HL-60 (cell line): ENCODE measurements around the gene CLIC4.

ENCODE experiments used
- DNase-seq, 2 experiments: peaks; one replicate each; pipeline ENCODE4 v3.0.0-alpha.2; 2010 to 2020; ENCODE audit warnings: low read depth in 1 of 2, low spot score in 1 of 2
- H3K27ac ChIP-seq: fragments of 250-450 bp; sonication (Bioruptor Pico); replicated peaks from 2 replicates; pipeline ENCODE4 v1.5.1; 2020; ENCODE audit warnings: mild to moderate bottlenecking, moderate library complexity
- H3K27me3 ChIP-seq: fragments of 250-450 bp; sonication (Bioruptor Pico); 2 replicates; pipeline ENCODE4 v1.5.1; 2021; ENCODE audit warnings: mild to moderate bottlenecking, moderate library complexity; ENCODE audit not compliant: insufficient read depth, poor library complexity, severe bottlenecking
- H3K4me3 ChIP-seq: replicated peaks from 2 replicates; pipeline ENCODE4 v1.5.1; 2011; ENCODE audit warnings: mild to moderate bottlenecking, control low read depth, low read length; ENCODE audit not compliant: insufficient read depth
- CTCF ChIP-seq: IDR thresholded peaks from one replicate; pipeline ENCODE4 v1.5.1; 2011; ENCODE audit warnings: low read length, control low read depth, inconsistent platforms; ENCODE audit not compliant: insufficient read depth
- GABPA ChIP-seq: IDR thresholded peaks from 2 replicates; pipeline ENCODE4 v1.6.1; 2012; ENCODE audit warnings: low read depth
- POLR2AphosphoS5 ChIP-seq: IDR thresholded peaks from 2 replicates; pipeline ENCODE4 v1.6.1; 2012; ENCODE audit warnings: low read depth
- REST ChIP-seq: IDR thresholded peaks from 2 replicates; pipeline ENCODE4 v1.6.1; 2012; ENCODE audit warnings: low read depth; ENCODE audit not compliant: insufficient replicate concordance
- SPI1 ChIP-seq: IDR thresholded peaks from 2 replicates; pipeline ENCODE4 v1.6.1; 2012; ENCODE audit warnings: low read depth, mild to moderate bottlenecking, borderline replicate concordance

The CLIC4 gene

GRCh38 chr1:24893431-24893830 lies 148.2 kb downstream of the CLIC4 start:
- Histone ChIP-seq H3K27ac (no peak overlapping the region), H3K27me3 (no peaks in the 10 kb centered on the region), H3K4me3 (no peak overlapping the region)
- TF ChIP-seq SPI1: no peak
- no peak for TF ChIP-seq REST
- no peak for TF ChIP-seq CTCF
- no peak for TF ChIP-seq POLR2AphosphoS5
- TF ChIP-seq GABPA: no peak
- no peak for DNase-seq
